ENCODE data around the gene NSMCE4A. TPM values are rescaled to one million over a fixed set of nuclear protein-coding genes. Genes with fewer than 3 reads are reported as not detected.
"Not testable (repeated sequence)": the region's sequence is repeated elsewhere in the genome, so short reads cannot be mapped to it uniquely, and the experiment has no call there.

The NSMCE4A gene
- total RNA-seq, 1 experiment from 2014 or later: 72.2 TPM

DNA sequence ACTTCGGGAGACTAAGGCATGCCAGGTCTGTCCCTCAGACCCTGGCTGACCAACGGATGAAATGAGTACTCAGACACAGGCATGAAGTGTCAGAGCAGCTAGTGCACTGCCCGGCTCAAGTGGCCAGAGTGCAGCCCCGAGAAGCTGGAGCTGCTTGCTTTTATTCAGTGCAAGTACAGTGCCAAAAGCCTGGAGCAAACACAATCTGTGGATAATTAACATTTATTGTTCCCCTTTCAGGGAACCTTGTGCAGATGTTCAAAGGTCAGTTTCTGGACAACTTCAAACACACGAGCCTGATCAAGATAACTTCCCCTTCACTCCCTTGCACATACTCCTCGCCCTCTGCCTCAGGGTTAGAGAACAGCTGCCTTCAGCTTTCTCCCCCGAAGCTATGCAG lies 39.3 kb downstream of the NSMCE4A start:
- peak; percentile 81 for ATAC-seq
- no peaks in the 10 kb centered on the region for H3K27me3 ChIP-seq (ENCODE audit: control insufficient read depth, insufficient read depth, low read length)
- no TSS peak for BruUV-seq (replicated peaks)
- H3K9me3 ChIP-seq (ENCODE audit: control insufficient read depth, insufficient read depth, low read depth, low read length): no peaks in the 10 kb centered on the region
- H3K27ac ChIP-seq (ENCODE audit: low read length): no peak overlapping the region
- intact Hi-C loops (cut with micrococcal nuclease; ENCODE audit: unreplicated experiment) (no loop called here), in situ Hi-C loops (cut with HindIII; ENCODE audit: low pct_unique_long_range_greater_than_20kb, low sequenced_read_pairs) (no loop called here)
- no peak for DNase-seq (ENCODE audit: low read depth, low spot score)
- no peak overlapping the region for H3K4me3 ChIP-seq (ENCODE audit: low read depth in 2 of 2, low read length in 2 of 2)
- POLR2A ChIA-PET: no interaction called here
- H3K36me3 ChIP-seq (ENCODE audit: control insufficient read depth, insufficient read depth, low read length): no peaks in the 10 kb centered on the region
- H3K4me1 ChIP-seq (ENCODE audit: control insufficient read depth, insufficient read depth, low read length): peaks cover 5% of the 10 kb centered on the region; the same call in 1 of the 2 replicates
- TF ChIP-seq TCF7L2 (IDR thresholded peaks at IDR 0.05; ENCODE audit: low read depth, low read length) (peak; percentile 95), REST (IDR thresholded peaks at IDR 0.05; ENCODE audit: insufficient read depth in 1 of 2, low read depth in 2 of 2, low read length in 1 of 2) (no peak), SIN3A (IDR thresholded peaks at IDR 0.05; ENCODE audit: borderline replicate concordance, insufficient read depth, low read depth, low read length) (no peak), POLR2AphosphoS5 (IDR thresholded peaks at IDR 0.05; ENCODE audit: low read depth, low read length) (0 out of 2 replicates have a peak, but pooled peaks have one; percentile 24), CTCF (IDR thresholded peaks at IDR 0.05) (no peak)
- CTCF ChIA-PET: no interaction called here

GRCh38 chr10:121930268-121931085 lies 44.5 kb downstream of the NSMCE4A start:
- ATAC-seq; CTCF ChIA-PET; H3K27me3 ChIP-seq (ENCODE audit: control insufficient read depth, insufficient read depth, low read length); in situ Hi-C loops (cut with HindIII; ENCODE audit: low pct_unique_long_range_greater_than_20kb, low sequenced_read_pairs); POLR2A ChIA-PET; H3K4me3 ChIP-seq (ENCODE audit: low read depth in 2 of 2, low read length in 2 of 2); BruUV-seq (replicated peaks); H3K36me3 ChIP-seq (ENCODE audit: control insufficient read depth, insufficient read depth, low read length); DNase-seq (ENCODE audit: low read depth, low spot score); intact Hi-C loops (cut with micrococcal nuclease; ENCODE audit: unreplicated experiment); H3K9me3 ChIP-seq (ENCODE audit: control insufficient read depth, insufficient read depth, low read depth, low read length): not testable (repeated sequence)
- peaks cover 16% of the 10 kb centered on the region for H3K4me1 ChIP-seq (ENCODE audit: control insufficient read depth, insufficient read depth, low read length)
- 0 out of 2 replicates have a peak, but pooled peaks have one; percentile 20 for TF ChIP-seq POLR2AphosphoS5 (IDR thresholded peaks at IDR 0.05; ENCODE audit: low read depth, low read length)
- H3K27ac ChIP-seq (ENCODE audit: low read length): peak overlapping the region; percentile 41

GRCh38 chr10:121929585-121930267 lies 45.3 kb downstream of the NSMCE4A start:
- intact Hi-C loops (cut with micrococcal nuclease; ENCODE audit: unreplicated experiment): loop anchor here (5.0 kb wide), 1 partner anchor 183 kb away; no protein-coding TSS in a partner anchor
- H3K27ac ChIP-seq (ENCODE audit: low read length): peak overlapping the region; percentile 41
- in situ Hi-C loops (cut with HindIII; ENCODE audit: low pct_unique_long_range_greater_than_20kb, low sequenced_read_pairs): not testable (repeated sequence)

More at GRCh38 chr10:121929585-121930267, 45.3 kb downstream of the NSMCE4A start:
- H3K36me3 ChIP-seq (ENCODE audit: control insufficient read depth, insufficient read depth, low read length); H3K9me3 ChIP-seq (ENCODE audit: control insufficient read depth, insufficient read depth, low read depth, low read length); DNase-seq (ENCODE audit: low read depth, low spot score); H3K4me3 ChIP-seq (ENCODE audit: low read depth in 2 of 2, low read length in 2 of 2); BruUV-seq (replicated peaks); ATAC-seq; CTCF ChIA-PET; H3K27me3 ChIP-seq (ENCODE audit: control insufficient read depth, insufficient read depth, low read length): not testable (repeated sequence)
- H3K4me1 ChIP-seq (ENCODE audit: control insufficient read depth, insufficient read depth, low read length): peaks cover 16% of the 10 kb centered on the region
- POLR2A ChIA-PET: interaction anchor here (0.6 kb wide), 1 partner anchor 1008 kb away, joined by 4 read pairs; no protein-coding TSS in a partner anchor
